DOHH2 (cell line): ENCODE measurements around the gene SLC34A3.

Source experiments
- H3F3A ChIP-seq: fragments of 200-600 bp; sonication (generic), shearing (Covaris generic); 2 replicates; pipeline ENCODE4 v1.6.0; 2016; ENCODE audit warnings: antibody characterized with exemption, mild to moderate bottlenecking; ENCODE audit not compliant: control insufficient read depth, insufficient read depth
- H3K27ac ChIP-seq: fragments of 200-600 bp; sonication (generic); 2 replicates; pipeline ENCODE4 v1.5.1; 2014; ENCODE audit warnings: low read depth, mild to moderate bottlenecking, low read length, moderate library complexity
- H3K27me3 ChIP-seq: fragments of 200-600 bp; sonication (generic); 2 replicates; pipeline ENCODE4 v1.6.1; 2014; ENCODE audit warnings: mild to moderate bottlenecking, low read length, mixed read lengths; ENCODE audit not compliant: control insufficient read depth
- H3K36me3 ChIP-seq: fragments of 200-600 bp; sonication (generic); 2 replicates; pipeline ENCODE4 v1.6.1; 2014; ENCODE audit warnings: mild to moderate bottlenecking, low read length, moderate library complexity, mixed read lengths; ENCODE audit not compliant: control insufficient read depth
- H3K4me1 ChIP-seq: fragments of 200-600 bp; sonication (generic); 2 replicates; pipeline ENCODE4 v1.6.1; 2014; ENCODE audit warnings: mild to moderate bottlenecking, low read length, mixed read lengths; ENCODE audit not compliant: control insufficient read depth
- H3K4me2 ChIP-seq: fragments of 200-600 bp; sonication (generic); 2 replicates; pipeline ENCODE4 v1.6.0; 2014; ENCODE audit warnings: mild to moderate bottlenecking, low read length, moderate library complexity
- H3K4me3 ChIP-seq: fragments of 200-600 bp; sonication (generic); 2 replicates; pipeline ENCODE4 v1.5.1; 2014; ENCODE audit warnings: mild to moderate bottlenecking, low read length, mixed read lengths
- H3K79me2 ChIP-seq: fragments of 200-600 bp; sonication (generic); 2 replicates; pipeline ENCODE4 v1.6.1; 2014; ENCODE audit warnings: mild to moderate bottlenecking, low read length, mixed read lengths; ENCODE audit not compliant: control insufficient read depth
- H3K9me2 ChIP-seq: fragments of 200-600 bp; sonication (generic); replicated peaks from 2 replicates; pipeline ENCODE4 v1.6.1; 2014; ENCODE audit warnings: mild to moderate bottlenecking, low read length, mixed read lengths; ENCODE audit not compliant: control insufficient read depth
- H3K9me3 ChIP-seq: fragments of 200-600 bp; sonication (generic); 2 replicates; pipeline ENCODE4 v1.6.1; 2014; ENCODE audit warnings: antibody characterized with exemption, low read length, mixed read lengths; ENCODE audit not compliant: control insufficient read depth, insufficient read depth
- H4K20me1 ChIP-seq: fragments of 200-600 bp; sonication (generic); 2 replicates; pipeline ENCODE4 v1.6.0; 2014; ENCODE audit warnings: low read depth, mild to moderate bottlenecking, antibody characterized with exemption, low read length, moderate library complexity; ENCODE audit not compliant: control insufficient read depth, insufficient read depth
- EZH2phosphoT487 ChIP-seq: fragments of 200-600 bp; sonication (generic); IDR thresholded peaks from 2 replicates; pipeline ENCODE4 v1.6.1; 2017; ENCODE audit warnings: borderline replicate concordance, mild to moderate bottlenecking, antibody characterized with exemption, low read length, moderate library complexity, mixed read lengths
- TF ChIP-seq, protein P1 (sequence below): fragments of 200-600 bp; sonication (generic); IDR thresholded peaks from one replicate; pipeline ENCODE4 v1.5.1; 2014; ENCODE audit warnings: antibody characterized with exemption, mild to moderate bottlenecking, low read depth, low read length; ENCODE audit not compliant: poor library complexity, severe bottlenecking

Gene SLC34A3

DNA sequence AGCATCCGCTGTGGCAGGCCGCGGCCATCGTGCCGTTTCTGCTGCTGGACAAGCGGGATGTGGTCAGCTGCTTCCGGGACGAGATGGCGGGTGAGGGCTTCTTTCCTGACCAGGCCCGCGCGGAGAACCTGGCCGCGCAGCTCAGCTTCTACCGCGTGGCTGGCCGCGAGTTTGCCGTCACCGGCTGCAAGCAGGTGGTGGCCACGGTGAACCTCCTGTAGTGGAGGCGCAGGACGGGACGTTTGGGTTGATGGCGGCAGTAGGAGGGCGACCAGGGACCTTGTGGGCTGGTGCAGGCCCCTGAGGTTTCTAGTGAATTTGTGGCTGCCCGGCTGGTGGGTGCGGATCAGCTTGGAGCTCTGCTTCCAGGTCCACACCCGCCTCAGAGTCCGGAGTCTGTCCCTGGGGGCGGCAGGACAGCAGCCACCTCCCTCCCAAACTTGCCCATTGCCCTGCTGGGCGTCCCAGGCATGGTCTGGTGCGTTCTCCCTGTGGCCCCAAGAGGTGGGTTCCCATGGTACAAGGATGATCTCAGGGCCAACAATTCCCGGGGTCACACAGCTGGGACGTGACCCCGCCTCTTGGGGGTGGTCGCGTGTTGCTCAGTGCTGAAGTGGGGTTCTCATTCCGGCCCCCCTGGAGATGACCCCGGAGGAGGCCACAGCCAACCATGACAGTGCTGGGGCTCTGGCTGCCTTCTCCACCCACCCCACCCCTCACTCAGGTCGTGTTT lies 49.2 kb downstream of the SLC34A3 start:
- H3K27ac ChIP-seq: no peak overlapping the region
- no peak overlapping the region for H3K4me3 ChIP-seq
- H3K36me3 ChIP-seq: peaks cover 22% of the 10 kb centered on the region
- H4K20me1 ChIP-seq: no peaks in the 10 kb centered on the region
- TF ChIP-seq, protein P1, sequence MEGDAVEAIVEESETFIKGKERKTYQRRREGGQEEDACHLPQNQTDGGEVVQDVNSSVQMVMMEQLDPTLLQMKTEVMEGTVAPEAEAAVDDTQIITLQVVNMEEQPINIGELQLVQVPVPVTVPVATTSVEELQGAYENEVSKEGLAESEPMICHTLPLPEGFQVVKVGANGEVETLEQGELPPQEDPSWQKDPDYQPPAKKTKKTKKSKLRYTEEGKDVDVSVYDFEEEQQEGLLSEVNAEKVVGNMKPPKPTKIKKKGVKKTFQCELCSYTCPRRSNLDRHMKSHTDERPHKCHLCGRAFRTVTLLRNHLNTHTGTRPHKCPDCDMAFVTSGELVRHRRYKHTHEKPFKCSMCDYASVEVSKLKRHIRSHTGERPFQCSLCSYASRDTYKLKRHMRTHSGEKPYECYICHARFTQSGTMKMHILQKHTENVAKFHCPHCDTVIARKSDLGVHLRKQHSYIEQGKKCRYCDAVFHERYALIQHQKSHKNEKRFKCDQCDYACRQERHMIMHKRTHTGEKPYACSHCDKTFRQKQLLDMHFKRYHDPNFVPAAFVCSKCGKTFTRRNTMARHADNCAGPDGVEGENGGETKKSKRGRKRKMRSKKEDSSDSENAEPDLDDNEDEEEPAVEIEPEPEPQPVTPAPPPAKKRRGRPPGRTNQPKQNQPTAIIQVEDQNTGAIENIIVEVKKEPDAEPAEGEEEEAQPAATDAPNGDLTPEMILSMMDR: no peak
- no peak for TF ChIP-seq EZH2phosphoT487
- no peak overlapping the region for H3K4me2 ChIP-seq
- no peaks in the 10 kb centered on the region for H3K27me3 ChIP-seq
- H3K79me2 ChIP-seq: peaks cover 14% of the 10 kb centered on the region
- H3K9me3 ChIP-seq: no peaks in the 10 kb centered on the region
- peaks cover 20% of the 10 kb centered on the region for H3F3A ChIP-seq
- no peaks in the 10 kb centered on the region for H3K9me2 ChIP-seq
- H3K4me1 ChIP-seq: peaks cover 92% of the 10 kb centered on the region

DNA sequence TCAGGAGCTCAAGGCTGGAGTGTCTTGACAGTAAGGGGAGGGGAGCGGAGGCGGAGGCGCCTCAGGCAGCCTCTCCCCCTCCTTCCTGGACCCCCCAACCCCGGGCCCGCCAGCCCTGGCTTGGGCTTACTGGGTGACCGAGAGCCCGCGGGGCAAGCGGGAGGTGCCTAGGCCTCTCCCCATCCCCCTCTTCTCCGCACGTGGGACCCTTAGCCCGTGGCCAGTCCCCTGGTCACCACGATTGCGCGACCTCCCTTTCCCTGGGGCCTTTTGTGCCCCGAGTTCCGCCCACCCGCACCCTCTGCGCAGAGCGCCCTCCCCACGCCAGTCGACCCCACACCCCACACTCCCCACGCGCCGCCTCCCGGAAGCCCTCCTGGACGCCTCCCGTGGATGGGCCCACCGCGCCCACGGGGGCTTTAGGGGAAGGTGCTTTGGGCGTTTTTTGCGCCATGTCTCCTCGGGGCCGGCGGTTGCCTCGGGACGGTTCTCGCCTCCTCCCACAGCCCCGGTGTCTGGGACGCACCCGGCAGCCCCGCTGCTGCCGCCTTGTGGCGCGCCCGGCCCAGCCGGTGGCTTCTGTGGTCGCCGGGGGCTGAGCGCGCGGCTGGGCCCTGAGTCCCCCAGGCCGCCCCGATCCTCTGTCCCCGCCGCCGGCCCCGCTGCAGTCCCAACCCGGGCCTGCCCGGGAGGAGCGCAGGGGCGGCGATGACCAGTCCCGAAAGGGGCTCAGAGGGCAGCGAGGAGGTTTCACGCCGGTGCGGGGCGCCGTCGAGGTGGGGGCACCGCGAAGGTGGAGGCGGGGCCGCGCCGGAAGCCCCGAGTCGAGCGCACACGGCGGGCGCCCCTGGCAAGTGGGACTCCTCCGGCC lies 50.0 kb downstream of the SLC34A3 start:
- TF ChIP-seq, protein P1: peak; percentile 39
- TF ChIP-seq EZH2phosphoT487: no peak
- Histone ChIP-seq H3K4me1 (peaks cover 92% of the 10 kb centered on the region), H3K27me3 (no peaks in the 10 kb centered on the region), H3K4me3 (no peak overlapping the region), H3K27ac (no peak overlapping the region), H3K79me2 (peaks cover 9% of the 10 kb centered on the region; the same call in 1 of the 2 replicates), H3K9me2 (no peaks in the 10 kb centered on the region), H3K9me3 (no peaks in the 10 kb centered on the region), H3F3A (peaks cover 21% of the 10 kb centered on the region), H3K36me3 (peaks cover 22% of the 10 kb centered on the region), H4K20me1 (no peaks in the 10 kb centered on the region), H3K4me2 (no peak overlapping the region; the same call in 1 of the 2 replicates)

DNA sequence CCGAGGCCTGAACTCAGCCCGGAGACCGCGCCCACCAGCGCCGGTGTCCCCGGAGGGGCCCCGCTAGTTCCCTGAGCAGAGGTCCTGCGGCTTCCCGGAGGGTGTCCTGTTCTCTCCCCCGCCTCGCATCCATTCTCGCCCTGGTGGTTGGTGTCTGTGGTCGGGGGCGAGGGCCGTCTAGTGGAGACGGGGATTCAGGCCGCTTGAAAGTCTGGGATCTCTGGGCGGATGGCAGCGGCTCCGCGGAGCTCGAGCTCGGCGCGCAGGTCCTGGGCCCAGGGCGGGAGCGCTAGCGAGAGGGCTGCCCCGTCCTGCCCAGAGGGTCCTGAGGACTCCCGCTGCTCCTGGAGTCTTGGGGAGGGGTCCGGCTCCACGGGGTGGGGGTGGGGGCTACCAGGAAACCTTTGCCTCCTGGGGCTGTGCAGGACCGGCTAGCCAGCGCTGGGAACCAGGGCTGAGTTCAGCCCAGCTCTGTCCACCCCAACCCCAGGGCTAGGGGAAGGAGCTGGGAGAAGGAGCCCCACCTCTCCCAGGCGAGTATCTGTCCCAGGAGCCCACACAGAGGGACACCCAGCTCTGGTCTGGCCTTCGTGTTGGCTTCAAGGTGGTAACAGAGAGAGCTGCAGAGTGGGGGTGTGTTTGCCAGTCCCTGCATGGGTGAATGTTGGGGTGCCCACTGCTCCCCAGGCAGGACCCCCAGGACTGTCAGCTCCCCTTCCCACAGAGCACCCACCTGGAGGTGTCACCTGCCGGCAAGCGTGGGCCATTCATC lies 50.8 kb downstream of the SLC34A3 start:
- Histone ChIP-seq H3K27ac (peak overlapping the region; percentile 68), H3K4me2 (peak overlapping the region; percentile 45), H3K27me3 (no peaks in the 10 kb centered on the region), H3F3A (peaks cover 28% of the 10 kb centered on the region), H3K79me2 (peaks cover 9% of the 10 kb centered on the region; the same call in 1 of the 2 replicates), H3K4me1 (peaks cover 92% of the 10 kb centered on the region), H4K20me1 (no peaks in the 10 kb centered on the region), H3K36me3 (peaks cover 22% of the 10 kb centered on the region), H3K4me3 (no peak overlapping the region), H3K9me3 (no peaks in the 10 kb centered on the region), H3K9me2 (no peaks in the 10 kb centered on the region)
- TF ChIP-seq, protein P1: no peak
- TF ChIP-seq EZH2phosphoT487: no peak
